ENCODE data around the gene CMIP. TPM values are rescaled to one million over a fixed set of nuclear protein-coding genes. Genes with fewer than 3 reads are reported as not detected.

CMIP gene
- total and polyA plus RNA-seq, 3 experiments from 2014 or later: 1.0 to 24.4 (median 23.6) TPM

- peaks cover 79% of the 10 kb centered on the region for H3K4me1 ChIP-seq (ENCODE audit: insufficient read depth, low read length)
- no peaks in the 10 kb centered on the region for H3K9me3 ChIP-seq (ENCODE audit: low read length)
- Mint-ChIP-seq H3K36me3 (peaks cover 0 to 21% (median 2%) of the 10 kb centered on the region in 3 donors), H3K27ac (peak overlapping the region in 7 of 8 donors; percentile 92 to 99 (median 96)), H3K4me1 (peaks cover 77 to 91% (median 83%) of the 10 kb centered on the region in 3 donors), H3K27me3 (no peaks in the 10 kb centered on the region), H3K4me3 (peak overlapping the region in 1 of 7 donors; percentile 20), H3K9me3 (no peaks in the 10 kb centered on the region)
- no peaks in the 10 kb centered on the region for H3K27me3 ChIP-seq (ENCODE audit: insufficient read depth, low read length, poor library complexity, severe bottlenecking)
- H3K4me3 ChIP-seq (ENCODE audit: low read length): no peak overlapping the region
- ChIA-PET CTCF (interaction anchor here (1.0 to 1.3 kb wide), 2 partner anchors 14 to 15 kb away, joined by 3 read pairs; no protein-coding TSS in a partner anchor), POLR2A (interaction anchor here (0.6 kb wide), 1 partner anchor 16 kb away, joined by 6 read pairs; no protein-coding TSS in a partner anchor)
- H3K27ac ChIP-seq (ENCODE audit: low read depth, low read length): peak overlapping the region; percentile 52
- no peaks in the 10 kb centered on the region for H3K36me3 ChIP-seq (ENCODE audit: insufficient read depth, low read length)
- DNase-seq: no peak
Measured at GRCh38 chr16:81468269-81468902, 23.8 kb downstream of the CMIP start.

GRCh38 chr16:81469183-81469677, 24.6 kb downstream of the CMIP start:
- Mint-ChIP-seq H3K36me3 (peaks cover 0 to 20% (median 1%) of the 10 kb centered on the region in 3 donors), H3K27me3 (no peaks in the 10 kb centered on the region), H3K4me1 (peaks cover 74 to 92% (median 83%) of the 10 kb centered on the region in 3 donors), H3K27ac (peak overlapping the region; percentile 92 to 99 (median 97)), H3K4me3 (peak overlapping the region; percentile 32 to 89 (median 80)), H3K9me3 (no peaks in the 10 kb centered on the region)
- DNase-seq: peak in 1 of 5 donors; percentile 8
- H3K4me3 ChIP-seq (ENCODE audit: low read length): peak overlapping the region; percentile 30
- no peaks in the 10 kb centered on the region for H3K9me3 ChIP-seq (ENCODE audit: low read length)
- H3K36me3 ChIP-seq (ENCODE audit: insufficient read depth, low read length): no peaks in the 10 kb centered on the region
- peak overlapping the region; percentile 52 for H3K27ac ChIP-seq (ENCODE audit: low read depth, low read length)
- peaks cover 84% of the 10 kb centered on the region for H3K4me1 ChIP-seq (ENCODE audit: insufficient read depth, low read length)
- POLR2A ChIA-PET: interaction anchor here (0.6 to 1.2 kb wide), 7 partner anchors 10 to 155 kb away, joined by 3 to 6 read pairs (median 4); partner anchors contain the start of gene GAN
- H3K27me3 ChIP-seq (ENCODE audit: insufficient read depth, low read length, poor library complexity, severe bottlenecking): no peaks in the 10 kb centered on the region
- CTCF ChIA-PET: interaction anchor here (0.7 to 1.3 kb wide), 3 partner anchors 12 to 57 kb away, joined by 3 read pairs; no protein-coding TSS in a partner anchor

GRCh38 chr16:81469710-81470535, 25.3 kb downstream of the CMIP start:
- POLR2A ChIA-PET: interaction anchor here (0.6 to 1.2 kb wide), 8 partner anchors 9 to 155 kb away, joined by 3 to 6 read pairs (median 4); partner anchors contain the start of gene GAN
- H3K27ac ChIP-seq (ENCODE audit: low read depth, low read length): peak overlapping the region; percentile 52
- peak overlapping the region; percentile 38 for H3K4me3 ChIP-seq (ENCODE audit: low read length)

GRCh38 chr16:81470796-81471636, 26.4 kb downstream of the CMIP start:
- Mint-ChIP-seq H3K9me3 (no peaks in the 10 kb centered on the region), H3K27ac (peak overlapping the region; percentile 92 to 99 (median 97)), H3K4me3 (peak overlapping the region; percentile 32 to 89 (median 80)), H3K36me3 (peaks cover 0 to 21% (median 6%) of the 10 kb centered on the region in 3 donors), H3K27me3 (no peaks in the 10 kb centered on the region), H3K4me1 (peaks cover 71 to 91% (median 80%) of the 10 kb centered on the region in 3 donors)
- Histone ChIP-seq H3K27ac (ENCODE audit: low read depth, low read length) (peak overlapping the region; percentile 52), H3K4me1 (ENCODE audit: insufficient read depth, low read length) (peaks cover 73% of the 10 kb centered on the region), H3K9me3 (ENCODE audit: low read length) (no peaks in the 10 kb centered on the region), H3K27me3 (ENCODE audit: insufficient read depth, low read length, poor library complexity, severe bottlenecking) (no peaks in the 10 kb centered on the region), H3K36me3 (ENCODE audit: insufficient read depth, low read length) (no peaks in the 10 kb centered on the region), H3K4me3 (ENCODE audit: low read length) (peak overlapping the region; percentile 38)
- POLR2A ChIA-PET: interaction anchor here (1.0 kb wide), 1 partner anchor 11 kb away, joined by 3 read pairs; no protein-coding TSS in a partner anchor
- no peak for DNase-seq
- CTCF ChIA-PET: interaction anchor here (0.7 to 1.3 kb wide), 2 partner anchors 10 to 50 kb away, joined by 3 to 5 read pairs; no protein-coding TSS in a partner anchor

More at GRCh38 chr16:81469710-81470535, 25.3 kb downstream of the CMIP start:
- peaks cover 70 to 90% (median 77%) of the 10 kb centered on the region in 3 donors for H3K4me1 Mint-ChIP-seq
- H3K4me3 Mint-ChIP-seq: peak overlapping the region; percentile 32 to 89 (median 80)
- H3K9me3 ChIP-seq (ENCODE audit: low read length): no peaks in the 10 kb centered on the region
- CTCF ChIA-PET: interaction anchor here (0.7 to 1.3 kb wide), 6 partner anchors 11 to 56 kb away, joined by 3 to 5 read pairs (median 3); no protein-coding TSS in a partner anchor
- peaks cover 0 to 16% (median 0%) of the 10 kb centered on the region in 3 donors for H3K36me3 Mint-ChIP-seq
- no peaks in the 10 kb centered on the region for H3K27me3 ChIP-seq (ENCODE audit: insufficient read depth, low read length, poor library complexity, severe bottlenecking)
- H3K27ac Mint-ChIP-seq: peak overlapping the region; percentile 92 to 99 (median 97)
- H3K36me3 ChIP-seq (ENCODE audit: insufficient read depth, low read length): no peaks in the 10 kb centered on the region
- peak; percentile 15 to 72 (median 62) for DNase-seq
- H3K4me1 ChIP-seq (ENCODE audit: insufficient read depth, low read length): peaks cover 82% of the 10 kb centered on the region
- no peaks in the 10 kb centered on the region for H3K9me3 Mint-ChIP-seq
- H3K27me3 Mint-ChIP-seq: no peaks in the 10 kb centered on the region

- Mint-ChIP-seq H3K4me3 (peak overlapping the region in 2 of 7 donors; percentile 23 to 28), H3K4me1 (peaks cover 73 to 92% (median 81%) of the 10 kb centered on the region in 3 donors), H3K9me3 (no peaks in the 10 kb centered on the region), H3K27ac (peak overlapping the region; percentile 35 to 99 (median 82)), H3K27me3 (no peaks in the 10 kb centered on the region), H3K36me3 (peaks cover 3 to 30% (median 6%) of the 10 kb centered on the region in 3 donors)
- no peak overlapping the region for H3K4me3 ChIP-seq (ENCODE audit: low read length)
- CTCF ChIA-PET: interaction anchor here (0.9 kb wide), 1 partner anchor 9 kb away, joined by 3 read pairs; no protein-coding TSS in a partner anchor
- H3K27me3 ChIP-seq (ENCODE audit: insufficient read depth, low read length, poor library complexity, severe bottlenecking): no peaks in the 10 kb centered on the region
- DNase-seq: no peak
- H3K9me3 ChIP-seq (ENCODE audit: low read length): no peaks in the 10 kb centered on the region
- H3K27ac ChIP-seq (ENCODE audit: low read depth, low read length): no peak overlapping the region
- peaks cover 72% of the 10 kb centered on the region for H3K4me1 ChIP-seq (ENCODE audit: insufficient read depth, low read length)
- H3K36me3 ChIP-seq (ENCODE audit: insufficient read depth, low read length): no peaks in the 10 kb centered on the region
- POLR2A ChIA-PET: no interaction called here
Measured at GRCh38 chr16:81471882-81472281, 27.3 kb downstream of the CMIP start.

GRCh38 chr16:81472391-81472790, 27.8 kb downstream of the CMIP start:
- H3K4me3 Mint-ChIP-seq: peak overlapping the region in 1 of 7 donors; percentile 75
- Histone ChIP-seq H3K27me3 (ENCODE audit: insufficient read depth, low read length, poor library complexity, severe bottlenecking) (no peaks in the 10 kb centered on the region), H3K4me3 (ENCODE audit: low read length) (no peak overlapping the region), H3K36me3 (ENCODE audit: insufficient read depth, low read length) (no peaks in the 10 kb centered on the region), H3K4me1 (ENCODE audit: insufficient read depth, low read length) (peaks cover 73% of the 10 kb centered on the region), H3K9me3 (ENCODE audit: low read length) (no peaks in the 10 kb centered on the region), H3K27ac (ENCODE audit: low read depth, low read length) (no peak overlapping the region)
- DNase-seq: no peak
- H3K36me3 Mint-ChIP-seq: peaks cover 3 to 30% (median 6%) of the 10 kb centered on the region in 3 donors
- peaks cover 77 to 93% (median 83%) of the 10 kb centered on the region in 3 donors for H3K4me1 Mint-ChIP-seq
- CTCF ChIA-PET: interaction anchor here (0.9 to 1.3 kb wide), 2 partner anchors 10 to 51 kb away, joined by 3 read pairs; no protein-coding TSS in a partner anchor
- POLR2A ChIA-PET: no interaction called here
- no peaks in the 10 kb centered on the region for H3K9me3 Mint-ChIP-seq
- no peaks in the 10 kb centered on the region for H3K27me3 Mint-ChIP-seq
- H3K27ac Mint-ChIP-seq: peak overlapping the region; percentile 35 to 99 (median 82)

Measured in CD8-positive, alpha-beta memory T cell (primary cell).